GM12878 (cell line): Measurements from ENCODE around the gene COL4A4. TPM values are rescaled to one million over a fixed set of nuclear protein-coding genes. Genes with fewer than 3 reads are reported as not detected.

Experiments used
- BACH1 ChIP-seq: fragments of 450-650 bp; IDR thresholded peaks from 2 replicates; pipeline ENCODE4 v1.6.1; 2017; ENCODE audit warnings: mild to moderate bottlenecking, borderline replicate concordance
- EZH2 ChIP-seq: IDR thresholded peaks from 2 replicates; pipeline ENCODE4 v1.6.1; 2012; ENCODE audit warnings: low read depth, mild to moderate bottlenecking, control low read depth, inconsistent platforms, low read length, borderline replicate concordance; ENCODE audit not compliant: control insufficient read depth
- FOXM1 ChIP-seq: IDR thresholded peaks from 2 replicates; pipeline ENCODE4 v1.6.1; 2012; ENCODE audit warnings: low read depth, mild to moderate bottlenecking, inconsistent platforms, low read length, moderate library complexity
- GABPA ChIP-seq: IDR thresholded peaks from 2 replicates; pipeline ENCODE4 v1.6.1; 2014; ENCODE audit warnings: antibody characterized with exemption, low read depth, mild to moderate bottlenecking, inconsistent platforms
- HDGF ChIP-seq: fragments of 450-650 bp; IDR thresholded peaks from 2 replicates; pipeline ENCODE4 v1.6.1; 2016; ENCODE audit warnings: antibody characterized with exemption
- IRF5 ChIP-seq: fragments of 450-650 bp; IDR thresholded peaks from 2 replicates; pipeline ENCODE4 v1.6.1; 2017; ENCODE audit warnings: borderline replicate concordance
- KAT2A ChIP-seq: conservative IDR thresholded peaks from 2 replicates; pipeline ENCODE4 v1.6.1; 2011; ENCODE audit warnings: low read depth, low read length; ENCODE audit not compliant: control insufficient read depth
- NFYA ChIP-seq: IDR thresholded peaks from 2 replicates; pipeline ENCODE4 v1.6.1; 2011; ENCODE audit warnings: low read depth, mild to moderate bottlenecking, low read length, improper control_type of control experiment, borderline replicate concordance
- PAX8 ChIP-seq: fragments of 450-650 bp; IDR thresholded peaks from 2 replicates; pipeline ENCODE4 v1.6.1; 2017; ENCODE audit warnings: mild to moderate bottlenecking, moderate library complexity
- RCOR1 ChIP-seq: conservative IDR thresholded peaks from 2 replicates; pipeline ENCODE4 v1.6.1; 2012; ENCODE audit warnings: low read depth, low read length, improper control_type of control experiment
- ZBTB4 ChIP-seq: fragments of 450-650 bp; formaldehyde crosslinking; IDR thresholded peaks from 2 replicates; pipeline ENCODE4 v1.4.0; 2022; ENCODE audit warnings: mild to moderate bottlenecking, moderate library complexity
- ZNF687 ChIP-seq: fragments of 450-650 bp; IDR thresholded peaks from 2 replicates; pipeline ENCODE4 v1.6.1; 2017; ENCODE audit warnings: mild to moderate bottlenecking, moderate library complexity
- polyA plus RNA-seq, 11 experiments: library from polyadenylated mRNA; depleted of rRNA in 4 of 11; unstranded in 6 of 11; stranded (reverse) in 5 of 11; fragments of >200 nt; fragmentation: Nextera tagmentation in 4 of 11; fragmentation: Illumina TruSeq in 1 of 11; extraction: Ambion mirVana in 4 of 11; extraction: Trizol in 1 of 11; gene quantifications; 1 replicate in 1 of 11; 2 replicates in 10 of 11; pipeline versions ENCODE4 v1.2.1 to v1.2.3, GENCODE V29; 2011 to 2016; ENCODE audit warnings: inconsistent platforms in 2 of 11, missing spikeins in 2 of 11, low read depth in 1 of 11
- total RNA-seq, 4 experiments: library from RNA; depleted of rRNA in 3 of 4; stranded (reverse); fragments of >200 nt in 3 of 4; fragmentation: Illumina TruSeq in 1 of 4; extraction: Trizol in 1 of 4; gene quantifications; 2 replicates each; pipeline versions ENCODE4 v1.2.1 to v1.2.3, GENCODE V29; 2013 to 2021
- TF ChIP-seq, protein P1 (sequence below): fragments of 450-650 bp; IDR thresholded peaks from 2 replicates; pipeline ENCODE4 v1.6.1; 2014; ENCODE audit warnings: mild to moderate bottlenecking
- TF ChIP-seq, protein P2 (sequence below): fragments of 450-650 bp; formaldehyde crosslinking; IDR thresholded peaks from 2 replicates; pipeline ENCODE4 v1.5.0; 2022; ENCODE audit warnings: mild to moderate bottlenecking, missing genetic modification characterization
- TF ChIP-seq, protein P3 (sequence below): IDR thresholded peaks from 2 replicates; pipeline ENCODE4 v1.6.1; 2011; ENCODE audit warnings: mild to moderate bottlenecking, low read depth, low read length, moderate library complexity; ENCODE audit not compliant: insufficient replicate concordance

Gene COL4A4
- total and polyA plus RNA-seq, 10 of the 15 experiments (the other 5 are each of a cell fraction or from before 2014, with no cell fraction given), result 0.19 to 4.0 (median 2.1) TPM

- TF ChIP-seq NFYA (no peak), ZBTB4 (no peak), PAX8 (no peak), EZH2 (no peak), HDGF (no peak), FOXM1 (0 out of 2 replicates have a peak, but pooled peaks have one; percentile 31), GABPA (no peak), BACH1 (no peak), IRF5 (no peak), KAT2A (no peak), RCOR1 (no peak), ZNF687 (no peak)
- TF ChIP-seq, protein P1, sequence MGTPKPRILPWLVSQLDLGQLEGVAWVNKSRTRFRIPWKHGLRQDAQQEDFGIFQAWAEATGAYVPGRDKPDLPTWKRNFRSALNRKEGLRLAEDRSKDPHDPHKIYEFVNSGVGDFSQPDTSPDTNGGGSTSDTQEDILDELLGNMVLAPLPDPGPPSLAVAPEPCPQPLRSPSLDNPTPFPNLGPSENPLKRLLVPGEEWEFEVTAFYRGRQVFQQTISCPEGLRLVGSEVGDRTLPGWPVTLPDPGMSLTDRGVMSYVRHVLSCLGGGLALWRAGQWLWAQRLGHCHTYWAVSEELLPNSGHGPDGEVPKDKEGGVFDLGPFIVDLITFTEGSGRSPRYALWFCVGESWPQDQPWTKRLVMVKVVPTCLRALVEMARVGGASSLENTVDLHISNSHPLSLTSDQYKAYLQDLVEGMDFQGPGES, result no peak
- TF ChIP-seq, protein P2, sequence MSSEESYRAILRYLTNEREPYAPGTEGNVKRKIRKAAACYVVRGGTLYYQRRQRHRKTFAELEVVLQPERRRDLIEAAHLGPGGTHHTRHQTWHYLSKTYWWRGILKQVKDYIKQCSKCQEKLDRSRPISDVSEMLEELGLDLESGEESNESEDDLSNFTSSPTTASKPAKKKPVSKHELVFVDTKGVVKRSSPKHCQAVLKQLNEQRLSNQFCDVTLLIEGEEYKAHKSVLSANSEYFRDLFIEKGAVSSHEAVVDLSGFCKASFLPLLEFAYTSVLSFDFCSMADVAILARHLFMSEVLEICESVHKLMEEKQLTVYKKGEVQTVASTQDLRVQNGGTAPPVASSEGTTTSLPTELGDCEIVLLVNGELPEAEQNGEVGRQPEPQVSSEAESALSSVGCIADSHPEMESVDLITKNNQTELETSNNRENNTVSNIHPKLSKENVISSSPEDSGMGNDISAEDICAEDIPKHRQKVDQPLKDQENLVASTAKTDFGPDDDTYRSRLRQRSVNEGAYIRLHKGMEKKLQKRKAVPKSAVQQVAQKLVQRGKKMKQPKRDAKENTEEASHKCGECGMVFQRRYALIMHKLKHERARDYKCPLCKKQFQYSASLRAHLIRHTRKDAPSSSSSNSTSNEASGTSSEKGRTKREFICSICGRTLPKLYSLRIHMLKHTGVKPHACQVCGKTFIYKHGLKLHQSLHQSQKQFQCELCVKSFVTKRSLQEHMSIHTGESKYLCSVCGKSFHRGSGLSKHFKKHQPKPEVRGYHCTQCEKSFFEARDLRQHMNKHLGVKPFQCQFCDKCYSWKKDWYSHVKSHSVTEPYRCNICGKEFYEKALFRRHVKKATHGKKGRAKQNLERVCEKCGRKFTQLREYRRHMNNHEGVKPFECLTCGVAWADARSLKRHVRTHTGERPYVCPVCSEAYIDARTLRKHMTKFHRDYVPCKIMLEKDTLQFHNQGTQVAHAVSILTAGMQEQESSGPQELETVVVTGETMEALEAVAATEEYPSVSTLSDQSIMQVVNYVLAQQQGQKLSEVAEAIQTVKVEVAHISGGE (CRISPR knock-in tag), result no peak
- TF ChIP-seq, protein P3, sequence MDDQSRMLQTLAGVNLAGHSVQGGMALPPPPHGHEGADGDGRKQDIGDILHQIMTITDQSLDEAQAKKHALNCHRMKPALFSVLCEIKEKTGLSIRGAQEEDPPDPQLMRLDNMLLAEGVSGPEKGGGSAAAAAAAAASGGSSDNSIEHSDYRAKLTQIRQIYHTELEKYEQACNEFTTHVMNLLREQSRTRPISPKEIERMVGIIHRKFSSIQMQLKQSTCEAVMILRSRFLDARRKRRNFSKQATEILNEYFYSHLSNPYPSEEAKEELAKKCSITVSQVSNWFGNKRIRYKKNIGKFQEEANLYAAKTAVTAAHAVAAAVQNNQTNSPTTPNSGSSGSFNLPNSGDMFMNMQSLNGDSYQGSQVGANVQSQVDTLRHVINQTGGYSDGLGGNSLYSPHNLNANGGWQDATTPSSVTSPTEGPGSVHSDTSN, result no peak
Observed at GRCh38 chr2:226977775-226978190, 186.2 kb downstream of the COL4A4 start (continued).
